H1 (cell line): Measurements from ENCODE around the gene TTL. TPM values are rescaled to one million over a fixed set of nuclear protein-coding genes. Genes with fewer than 3 reads are reported as not detected.

Source experiments
- ASH2L ChIP-seq: fragments of 200-600, 300-600 bp; sonication (generic); IDR thresholded peaks from one replicate; pipeline ENCODE4 v1.7.1; 2017; ENCODE audit warnings: low read length
- GABPA ChIP-seq: IDR thresholded peaks from 2 replicates; pipeline ENCODE4 v1.6.1; 2011; ENCODE audit warnings: mild to moderate bottlenecking, low read length, moderate library complexity, borderline replicate concordance; ENCODE audit not compliant: insufficient read depth
- SP1 ChIP-seq: IDR thresholded peaks from 2 replicates; pipeline ENCODE4 v1.6.1; 2011; ENCODE audit warnings: low read depth, low read length
- YY1 ChIP-seq: IDR thresholded peaks from 2 replicates; pipeline ENCODE4 v1.6.1; 2011; ENCODE audit warnings: low read depth, mild to moderate bottlenecking, low read length
- polyA plus RNA-seq, 7 experiments: library from polyadenylated mRNA; depleted of rRNA in 3 of 7; stranded (reverse) in 5 of 7; unstranded in 2 of 7; fragments of >200 nt in 5 of 7; fragments of 200-250 nt in 2 of 7; gene quantifications; 1 replicate in 5 of 7; 2 replicates in 1 of 7; 4 replicates in 1 of 7; pipeline versions ENCODE4 v1.2.1 to v1.2.3, GENCODE V29; 2011 to 2013; ENCODE audit warnings: missing spikeins in 2 of 7, mixed read lengths in 2 of 7
- total RNA-seq: library from RNA; stranded (reverse); fragmentation: NEBNext Ultra II Directional; extraction: Animal tissue kit (Norgen Biotek cat#: 25700); gene quantifications from 2 replicates; pipeline ENCODE4 v1.2.1, GENCODE V29; 2021

The TTL gene
- total and polyA plus RNA-seq, 2 of the 8 experiments (the other 6 are each of a cell fraction or from before 2014, with no cell fraction given) = 17.5 to 57.1 TPM

GRCh38 chr2:112519506-112519905 lies 37.5 kb downstream of the TTL start (continued):
- TF ChIP-seq GABPA = no peak
- no peak for TF ChIP-seq ASH2L
- TF ChIP-seq YY1 = no peak
- TF ChIP-seq SP1 = no peak
